Measurements from ENCODE around the gene ASPA.

DNA sequence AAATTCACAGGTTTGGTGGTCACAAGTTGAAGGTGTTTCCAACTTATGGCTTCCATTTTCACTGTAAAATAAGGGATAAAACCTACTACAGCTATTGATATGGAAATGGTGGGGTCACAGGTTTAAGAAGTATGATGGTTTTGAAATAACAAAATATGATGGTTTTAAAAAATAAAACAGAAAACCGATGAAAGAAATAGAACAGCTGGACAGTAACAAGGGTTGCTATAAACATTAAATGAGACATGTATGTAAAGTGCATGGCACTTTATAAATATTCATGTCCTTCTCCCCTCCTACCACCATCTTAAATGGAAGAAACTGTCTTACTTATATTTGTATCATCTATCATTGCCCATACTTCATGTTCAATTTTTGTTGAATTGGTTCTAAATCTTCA lies 31.3 kb downstream of the ASPA start:
- TF ChIP-seq, protein P1, sequence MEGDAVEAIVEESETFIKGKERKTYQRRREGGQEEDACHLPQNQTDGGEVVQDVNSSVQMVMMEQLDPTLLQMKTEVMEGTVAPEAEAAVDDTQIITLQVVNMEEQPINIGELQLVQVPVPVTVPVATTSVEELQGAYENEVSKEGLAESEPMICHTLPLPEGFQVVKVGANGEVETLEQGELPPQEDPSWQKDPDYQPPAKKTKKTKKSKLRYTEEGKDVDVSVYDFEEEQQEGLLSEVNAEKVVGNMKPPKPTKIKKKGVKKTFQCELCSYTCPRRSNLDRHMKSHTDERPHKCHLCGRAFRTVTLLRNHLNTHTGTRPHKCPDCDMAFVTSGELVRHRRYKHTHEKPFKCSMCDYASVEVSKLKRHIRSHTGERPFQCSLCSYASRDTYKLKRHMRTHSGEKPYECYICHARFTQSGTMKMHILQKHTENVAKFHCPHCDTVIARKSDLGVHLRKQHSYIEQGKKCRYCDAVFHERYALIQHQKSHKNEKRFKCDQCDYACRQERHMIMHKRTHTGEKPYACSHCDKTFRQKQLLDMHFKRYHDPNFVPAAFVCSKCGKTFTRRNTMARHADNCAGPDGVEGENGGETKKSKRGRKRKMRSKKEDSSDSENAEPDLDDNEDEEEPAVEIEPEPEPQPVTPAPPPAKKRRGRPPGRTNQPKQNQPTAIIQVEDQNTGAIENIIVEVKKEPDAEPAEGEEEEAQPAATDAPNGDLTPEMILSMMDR (IDR thresholded peaks at IDR 0.05): no peak
- TF ChIP-seq POLR2AphosphoS5 (IDR thresholded peaks at IDR 0.05) (no peak), POLR2A (IDR thresholded peaks at IDR 0.05) (no peak), EP300 (IDR thresholded peaks at IDR 0.05) (no peak)
